ENCODE measurements around the gene KLK13. TPM values are rescaled to one million over a fixed set of nuclear protein-coding genes. Genes with fewer than 3 reads are reported as not detected.

The KLK13 gene
- total RNA-seq, 2 experiments from 2014 or later: not detected

GRCh38 chr19:51101171-51101865, 36.4 kb upstream of the KLK13 start:
- H3K27ac Mint-ChIP-seq: no peak overlapping the region
- intact Hi-C loops (cut with micrococcal nuclease): no loop called here
- no peak for TF ChIP-seq CTCF (IDR thresholded peaks at IDR 0.05)
- peaks cover 34% of the 10 kb centered on the region for H3K4me1 Mint-ChIP-seq (ENCODE audit: low read depth)
- DNase-seq: no peak
- ATAC-seq: no peak
- peaks cover 36% of the 10 kb centered on the region for H3K36me3 Mint-ChIP-seq (ENCODE audit: low read depth)
- POLR2A ChIA-PET: interaction anchor here (0.6 to 0.8 kb wide), 2 partner anchors 44 to 84 kb away, joined by 3 read pairs; no protein-coding TSS in a partner anchor
- H3K27me3 Mint-ChIP-seq: no peaks in the 10 kb centered on the region
- no peak overlapping the region for H3K4me3 Mint-ChIP-seq
- CTCF ChIA-PET: interaction anchor here (0.8 kb wide), 1 partner anchor 30 kb away, joined by 3 read pairs; no protein-coding TSS in a partner anchor
- no peaks in the 10 kb centered on the region for H3K9me3 Mint-ChIP-seq

- Mint-ChIP-seq H3K27ac (no peak overlapping the region), H3K36me3 (ENCODE audit: low read depth) (peaks cover 40% of the 10 kb centered on the region), H3K9me3 (no peaks in the 10 kb centered on the region), H3K4me3 (no peak overlapping the region), H3K27me3 (no peaks in the 10 kb centered on the region), H3K4me1 (ENCODE audit: low read depth) (peaks cover 27% of the 10 kb centered on the region)
- ChIA-PET CTCF (no interaction called here), POLR2A (interaction anchor here (0.6 kb wide), 1 partner anchor 83 kb away, joined by 3 read pairs; no protein-coding TSS in a partner anchor)
- DNase-seq (no peak), ATAC-seq (no peak)
- no peak for TF ChIP-seq CTCF (IDR thresholded peaks at IDR 0.05)
- intact Hi-C loops (cut with micrococcal nuclease): no loop called here
Measured at GRCh38 chr19:51100601-51101000, 35.7 kb upstream of the KLK13 start.

GRCh38 chr19:51099047-51099382, 34.1 kb upstream of the KLK13 start:
- Mint-ChIP-seq H3K27me3 (no peaks in the 10 kb centered on the region), H3K9me3 (no peaks in the 10 kb centered on the region), H3K36me3 (ENCODE audit: low read depth) (peaks cover 31% of the 10 kb centered on the region), H3K27ac (peak overlapping the region; percentile 34), H3K4me3 (peak overlapping the region; percentile 41), H3K4me1 (ENCODE audit: low read depth) (peaks cover 17% of the 10 kb centered on the region)
- ChIA-PET CTCF (no interaction called here), POLR2A (no interaction called here)
- intact Hi-C loops (cut with micrococcal nuclease): no loop called here
- ATAC-seq (no peak), DNase-seq (no peak)
- no peak for TF ChIP-seq CTCF (IDR thresholded peaks at IDR 0.05)

- POLR2A ChIA-PET: no interaction called here
- CTCF ChIA-PET: interaction anchor here (1.0 kb wide), 1 partner anchor 127 kb away, joined by 3 read pairs; no protein-coding TSS in a partner anchor
- Mint-ChIP-seq H3K27ac (no peak overlapping the region), H3K4me3 (peak overlapping the region; percentile 41), H3K27me3 (no peaks in the 10 kb centered on the region), H3K9me3 (no peaks in the 10 kb centered on the region), H3K4me1 (ENCODE audit: low read depth) (peaks cover 16% of the 10 kb centered on the region), H3K36me3 (ENCODE audit: low read depth) (peaks cover 29% of the 10 kb centered on the region)
- ATAC-seq: peak; percentile 76
- intact Hi-C loops (cut with micrococcal nuclease): no loop called here
- peak; percentile 45 for DNase-seq
- no peak for TF ChIP-seq CTCF (IDR thresholded peaks at IDR 0.05)
Measured at GRCh38 chr19:51098365-51099046, 33.6 kb upstream of the KLK13 start.

- intact Hi-C loops (cut with micrococcal nuclease): no loop called here
- H3K4me3 Mint-ChIP-seq: no peak overlapping the region
- no peak for DNase-seq
Measured at GRCh38 chr19:51097796-51098195, 32.9 kb upstream of the KLK13 start.

More at GRCh38 chr19:51097796-51098195, 32.9 kb upstream of the KLK13 start:
- Mint-ChIP-seq H3K4me1 (ENCODE audit: low read depth) (peaks cover 14% of the 10 kb centered on the region), H3K27me3 (no peaks in the 10 kb centered on the region), H3K27ac (no peak overlapping the region), H3K9me3 (no peaks in the 10 kb centered on the region), H3K36me3 (ENCODE audit: low read depth) (peaks cover 28% of the 10 kb centered on the region)
- ATAC-seq: no peak
- ChIA-PET CTCF (interaction anchor here (1.0 kb wide), 1 partner anchor 126 kb away, joined by 3 read pairs; no protein-coding TSS in a partner anchor), POLR2A (no interaction called here)
- TF ChIP-seq CTCF (IDR thresholded peaks at IDR 0.05): no peak
